Tibial nerve (tissue), 4 donors: ENCODE results near the gene MLANA.

Source experiments
- CTCF ChIP-seq, 5 experiments: fragments of 200-600 bp in 3 of 5; fragments of 450-650 bp in 2 of 5; sonication (generic) in 3 of 5; IDR thresholded peaks; one replicate each; pipeline ENCODE4 v1.5.1; 2016 to 2019; ENCODE audit warnings: antibody characterized with exemption in 5 of 5, mild to moderate bottlenecking in 3 of 5, moderate library complexity in 2 of 5
- EP300 ChIP-seq, 2 donors: sonication (generic); formaldehyde crosslinking; IDR thresholded peaks; one replicate each; pipeline ENCODE4 v1.6.1; 2017; ENCODE audit warnings: antibody characterized with exemption in 2 of 2, mild to moderate bottlenecking in 1 of 2
- POLR2A ChIP-seq, 2 donors: fragments of 450-650 bp; IDR thresholded peaks; one replicate each; pipeline ENCODE4 v1.6.1; 2017; ENCODE audit warnings: antibody characterized with exemption in 2 of 2, mild to moderate bottlenecking in 2 of 2, moderate library complexity in 2 of 2

- TF ChIP-seq CTCF (IDR thresholded peaks at IDR 0.05) = peak; percentile 71 to 84 (median 79)
- TF ChIP-seq POLR2A (IDR thresholded peaks at IDR 0.05) = no peak
- no peak for TF ChIP-seq EP300 (IDR thresholded peaks at IDR 0.05)
These were observed 4.4 kb upstream of the MLANA start for GRCh38 chr9:5886114-5886939.
